Kidney epithelial cell (primary cell): Measurements from ENCODE around the gene GID8. TPM values are rescaled to one million over a fixed set of nuclear protein-coding genes. Genes with fewer than 3 reads are reported as not detected.

Experiments
- DNase-seq: peaks from one replicate; pipeline ENCODE4 v3.0.0-alpha.2; 2010; ENCODE audit warnings: low read depth
- H3K27me3 ChIP-seq: 2 replicates; pipeline ENCODE4 v1.6.0; 2011; ENCODE audit warnings: low read length; ENCODE audit not compliant: control insufficient read depth, insufficient read depth
- H3K36me3 ChIP-seq: 2 replicates; pipeline ENCODE4 v1.5.1; 2011; ENCODE audit warnings: low read length; ENCODE audit not compliant: control insufficient read depth, insufficient read depth
- H3K4me3 ChIP-seq: 2 replicates; pipeline ENCODE4 v1.5.1; 2011; ENCODE audit warnings: low read depth, mild to moderate bottlenecking, control low read depth, low read length
- total RNA-seq: library from RNA; depleted of rRNA; stranded (reverse); fragments of >200 nt; gene quantifications from 2 replicates; pipeline ENCODE4 v1.2.3, GENCODE V29; 2015
- TF ChIP-seq, protein P1 (sequence below): IDR thresholded peaks from 2 replicates; pipeline ENCODE4 v1.5.1; 2011; ENCODE audit warnings: mild to moderate bottlenecking, moderate library complexity, low read length, control low read depth, inconsistent platforms; ENCODE audit not compliant: insufficient read depth, poor library complexity, severe bottlenecking

GID8 gene
- total RNA-seq, 1 donor from 2014 or later: 32.9 TPM

DNA sequence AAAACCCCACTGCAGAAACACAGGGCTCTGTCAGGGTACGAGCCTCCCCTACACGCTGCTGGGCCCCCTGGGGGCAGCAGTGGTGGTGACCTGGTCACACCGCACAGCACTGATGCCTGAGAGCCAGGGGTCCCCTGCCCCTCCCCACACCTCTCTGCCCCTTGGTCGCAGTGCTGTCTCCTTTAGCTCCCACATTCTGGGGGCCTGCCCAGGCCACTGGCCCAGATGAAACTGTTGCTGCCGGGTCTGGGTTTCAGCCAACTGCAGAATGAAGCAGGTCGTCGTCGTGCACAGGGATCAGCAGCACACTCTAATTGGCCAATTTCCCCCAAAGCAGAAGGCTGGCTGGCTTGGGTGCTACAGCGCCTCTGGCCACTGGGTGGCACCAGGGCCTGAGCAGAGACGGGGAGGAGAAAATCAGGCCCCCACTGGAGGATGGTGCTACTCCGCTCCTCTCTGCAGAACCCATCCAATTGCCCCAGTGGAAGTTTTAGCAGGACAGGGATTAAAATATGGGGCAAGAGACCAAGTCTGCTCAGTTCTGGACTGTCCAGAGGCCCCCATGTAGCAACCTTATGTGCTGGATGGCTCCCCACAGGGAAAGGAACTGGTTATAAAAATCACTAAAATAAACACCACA, 37.8 kb upstream of the GID8 start:
- Histone ChIP-seq H3K36me3 (peaks cover 8% of the 10 kb centered on the region), H3K4me3 (no peak overlapping the region), H3K27me3 (no peaks in the 10 kb centered on the region)
- TF ChIP-seq, protein P1, sequence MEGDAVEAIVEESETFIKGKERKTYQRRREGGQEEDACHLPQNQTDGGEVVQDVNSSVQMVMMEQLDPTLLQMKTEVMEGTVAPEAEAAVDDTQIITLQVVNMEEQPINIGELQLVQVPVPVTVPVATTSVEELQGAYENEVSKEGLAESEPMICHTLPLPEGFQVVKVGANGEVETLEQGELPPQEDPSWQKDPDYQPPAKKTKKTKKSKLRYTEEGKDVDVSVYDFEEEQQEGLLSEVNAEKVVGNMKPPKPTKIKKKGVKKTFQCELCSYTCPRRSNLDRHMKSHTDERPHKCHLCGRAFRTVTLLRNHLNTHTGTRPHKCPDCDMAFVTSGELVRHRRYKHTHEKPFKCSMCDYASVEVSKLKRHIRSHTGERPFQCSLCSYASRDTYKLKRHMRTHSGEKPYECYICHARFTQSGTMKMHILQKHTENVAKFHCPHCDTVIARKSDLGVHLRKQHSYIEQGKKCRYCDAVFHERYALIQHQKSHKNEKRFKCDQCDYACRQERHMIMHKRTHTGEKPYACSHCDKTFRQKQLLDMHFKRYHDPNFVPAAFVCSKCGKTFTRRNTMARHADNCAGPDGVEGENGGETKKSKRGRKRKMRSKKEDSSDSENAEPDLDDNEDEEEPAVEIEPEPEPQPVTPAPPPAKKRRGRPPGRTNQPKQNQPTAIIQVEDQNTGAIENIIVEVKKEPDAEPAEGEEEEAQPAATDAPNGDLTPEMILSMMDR: peak; percentile 94
- DNase-seq: no peak

GRCh38 chr20:62900692-62901584, 37.0 kb upstream of the GID8 start:
- Histone ChIP-seq H3K27me3 (no peaks in the 10 kb centered on the region), H3K36me3 (peaks cover 10% of the 10 kb centered on the region), H3K4me3 (no peak overlapping the region)
- TF ChIP-seq, protein P1: peak; percentile 34
- peak; percentile 34 for DNase-seq

DNA sequence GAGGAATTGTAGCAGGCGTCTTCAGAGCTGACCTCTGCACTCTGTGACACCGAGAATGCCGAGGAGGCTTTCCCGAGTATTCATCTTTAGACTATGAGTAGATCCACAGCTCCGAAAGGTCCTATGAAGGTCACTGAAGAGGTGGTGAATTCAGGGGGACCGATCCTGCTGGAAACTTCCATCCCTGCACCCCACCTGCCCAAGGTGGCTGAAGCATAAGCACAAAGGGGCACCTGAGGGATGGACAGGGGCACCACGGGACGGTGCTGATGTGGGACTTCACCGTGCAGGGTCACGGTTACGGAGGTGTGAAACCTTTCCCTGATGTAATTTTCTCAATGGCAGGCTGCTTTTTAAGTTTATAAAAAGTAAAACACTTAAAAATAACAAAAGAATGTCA, 36.1 kb upstream of the GID8 start:
- DNase-seq: no peak
- TF ChIP-seq, protein P1: no peak
- Histone ChIP-seq H3K4me3 (no peak overlapping the region), H3K36me3 (peaks cover 10% of the 10 kb centered on the region), H3K27me3 (no peaks in the 10 kb centered on the region)

DNA sequence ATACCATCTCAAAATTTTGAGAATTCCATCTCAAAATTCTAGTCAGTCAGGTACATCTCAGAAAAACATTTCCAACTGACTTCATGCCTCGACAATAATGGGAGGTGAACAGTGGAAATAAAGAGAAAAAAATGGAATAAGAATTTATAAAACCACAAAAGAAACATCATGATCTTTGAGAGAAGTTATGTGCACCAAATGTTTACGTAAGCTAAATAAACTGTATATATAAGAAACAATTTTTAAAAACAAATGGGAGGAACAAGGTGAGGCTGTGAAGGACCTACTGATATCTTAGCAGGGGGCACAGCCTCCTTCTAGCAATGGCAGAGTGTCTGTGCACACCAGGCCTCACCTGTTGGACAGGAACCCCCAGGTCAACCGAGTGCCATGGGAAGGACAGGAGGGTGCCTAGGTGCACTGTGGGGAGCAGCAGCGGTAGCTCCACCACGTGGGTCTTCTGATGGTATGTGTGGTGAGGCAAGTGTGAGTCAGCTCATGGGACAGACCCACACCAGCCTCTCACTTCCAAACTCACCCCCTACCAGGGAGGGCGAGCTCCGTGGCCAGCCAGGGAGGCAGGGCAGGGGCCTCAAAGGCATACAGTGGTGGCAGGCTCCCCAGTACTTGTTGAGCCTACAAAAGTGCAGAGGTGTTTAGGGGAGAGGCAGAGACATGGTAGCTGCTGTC, 34.9 kb upstream of the GID8 start:
- Histone ChIP-seq H3K4me3 (no peak overlapping the region), H3K36me3 (peaks cover 11% of the 10 kb centered on the region), H3K27me3 (no peaks in the 10 kb centered on the region)
- DNase-seq: no peak
- TF ChIP-seq, protein P1: no peak

- Histone ChIP-seq H3K36me3 (peaks cover 13% of the 10 kb centered on the region), H3K4me3 (no peak overlapping the region), H3K27me3 (no peaks in the 10 kb centered on the region)
- TF ChIP-seq, protein P1: no peak
- DNase-seq: no peak
Observed at GRCh38 chr20:62905536-62906117, 32.3 kb upstream of the GID8 start.
